ENCODE results near the gene SLC29A2.
A peak's percentile ranks its signal among the peaks of the same experiment; 100 is the strongest.
"Not testable (repeated sequence)": the region's sequence is repeated elsewhere in the genome, so short reads cannot be mapped to it uniquely, and the experiment has no call there.

SLC29A2 gene

GRCh38 chr11:66367561-66368312 is 3.8 kb downstream of the SLC29A2 start:
- DNase-seq (no peak), ATAC-seq (replicated peaks) (no peak)
- Mint-ChIP-seq H3K27me3 (no peaks in the 10 kb centered on the region), H3K36me3 (peaks cover 25 to 37% of the 10 kb centered on the region in 2 donors), H3K27ac (no peak overlapping the region), H3K4me1 (peaks cover 12 to 30% of the 10 kb centered on the region in 2 donors), H3K4me3 (no peak overlapping the region), H3K9me3 (no peaks in the 10 kb centered on the region)

GRCh38 chr11:66366844-66367477 is 4.6 kb downstream of the SLC29A2 start:
- no peak overlapping the region for H3K4me3 Mint-ChIP-seq
- H3K4me1 Mint-ChIP-seq = peaks cover 12 to 30% of the 10 kb centered on the region in 2 donors
- DNase-seq = no peak
- no peak for ATAC-seq (replicated peaks)
- peaks cover 31 to 42% of the 10 kb centered on the region in 2 donors for H3K36me3 Mint-ChIP-seq
- H3K27me3 Mint-ChIP-seq = no peaks in the 10 kb centered on the region
- H3K27ac Mint-ChIP-seq = no peak overlapping the region
- H3K9me3 Mint-ChIP-seq = no peaks in the 10 kb centered on the region

- H3K27me3 Mint-ChIP-seq = no peaks in the 10 kb centered on the region
- peaks cover 12 to 27% of the 10 kb centered on the region in 2 donors for H3K4me1 Mint-ChIP-seq
- peak overlapping the region; percentile 42 for H3K27ac Mint-ChIP-seq
- no peaks in the 10 kb centered on the region for H3K9me3 Mint-ChIP-seq
- H3K36me3 Mint-ChIP-seq = peaks cover 31 to 50% of the 10 kb centered on the region in 2 donors
- ATAC-seq (replicated peaks) = no peak
- H3K4me3 Mint-ChIP-seq = no peak overlapping the region
- no peak for DNase-seq
Observed at GRCh38 chr11:66365711-66366619, 5.6 kb downstream of the SLC29A2 start.

GRCh38 chr11:66365166-66365565 is 6.4 kb downstream of the SLC29A2 start:
- Mint-ChIP-seq H3K27ac (no peak overlapping the region), H3K4me1 (peaks cover 10 to 19% of the 10 kb centered on the region in 2 donors), H3K9me3 (no peaks in the 10 kb centered on the region), H3K27me3 (no peaks in the 10 kb centered on the region), H3K36me3 (peaks cover 27 to 47% of the 10 kb centered on the region in 2 donors), H3K4me3 (no peak overlapping the region)
- DNase-seq (no peak), ATAC-seq (replicated peaks) (no peak)

- Mint-ChIP-seq H3K9me3 (no peaks in the 10 kb centered on the region), H3K27ac (peak overlapping the region; percentile 25), H3K27me3 (no peaks in the 10 kb centered on the region), H3K4me3 (no peak overlapping the region), H3K4me1 (peaks cover 5 to 10% of the 10 kb centered on the region in 2 donors), H3K36me3 (peaks cover 25 to 41% of the 10 kb centered on the region in 2 donors)
- DNase-seq = peak; percentile 45
- peak; percentile 61 to 69 for ATAC-seq (replicated peaks)
Observed at GRCh38 chr11:66363805-66364535, 7.6 kb downstream of the SLC29A2 start.

- H3K4me1 Mint-ChIP-seq = peaks cover 2 to 3% of the 10 kb centered on the region in 2 donors
- peaks cover 20 to 34% of the 10 kb centered on the region in 2 donors for H3K36me3 Mint-ChIP-seq
- no peak for DNase-seq
- H3K4me3 Mint-ChIP-seq = no peak overlapping the region
- no peaks in the 10 kb centered on the region for H3K27me3 Mint-ChIP-seq
- no peaks in the 10 kb centered on the region for H3K9me3 Mint-ChIP-seq
- no peak for ATAC-seq (replicated peaks)
- no peak overlapping the region for H3K27ac Mint-ChIP-seq
Observed at GRCh38 chr11:66363187-66363601, 8.4 kb downstream of the SLC29A2 start.

GRCh38 chr11:66362481-66363147 is 8.9 kb downstream of the SLC29A2 start:
- Mint-ChIP-seq H3K4me1 (peaks cover 0 to 1% of the 10 kb centered on the region in 2 donors), H3K27ac (no peak overlapping the region), H3K27me3 (no peaks in the 10 kb centered on the region), H3K36me3 (peaks cover 18 to 29% of the 10 kb centered on the region in 2 donors), H3K9me3 (no peaks in the 10 kb centered on the region), H3K4me3 (no peak overlapping the region)
- DNase-seq (no peak), ATAC-seq (replicated peaks) (no peak)

- ATAC-seq (replicated peaks) (no peak), DNase-seq (no peak)
- H3K36me3 Mint-ChIP-seq = peaks cover 18 to 28% of the 10 kb centered on the region in 2 donors
- H3K4me1 Mint-ChIP-seq = peaks cover 0 to 1% of the 10 kb centered on the region in 2 donors
- no peaks in the 10 kb centered on the region for H3K27me3 Mint-ChIP-seq
- no peaks in the 10 kb centered on the region for H3K9me3 Mint-ChIP-seq
- H3K27ac Mint-ChIP-seq = peak overlapping the region; percentile 11
- H3K4me3 Mint-ChIP-seq = no peak overlapping the region
Observed at GRCh38 chr11:66361502-66361941, 10.0 kb downstream of the SLC29A2 start.

GRCh38 chr11:66360406-66361073 is 11.0 kb downstream of the SLC29A2 start:
- no peaks in the 10 kb centered on the region for H3K27me3 Mint-ChIP-seq
- DNase-seq = no peak
- H3K9me3 Mint-ChIP-seq = no peaks in the 10 kb centered on the region
- H3K4me3 Mint-ChIP-seq = no peak overlapping the region
- peaks cover 15 to 26% of the 10 kb centered on the region in 2 donors for H3K36me3 Mint-ChIP-seq
- no peak for ATAC-seq (replicated peaks)
- H3K4me1 Mint-ChIP-seq = peaks cover 0 to 1% of the 10 kb centered on the region in 2 donors
- peak overlapping the region; percentile 56 for H3K27ac Mint-ChIP-seq

- no peak for ATAC-seq (replicated peaks)
- peaks cover 11 to 22% of the 10 kb centered on the region in 2 donors for H3K36me3 Mint-ChIP-seq
- no peak overlapping the region for H3K4me3 Mint-ChIP-seq
Observed at GRCh38 chr11:66359662-66360087, 11.9 kb downstream of the SLC29A2 start.

GRCh38 chr11:66350560-66351235 is 20.9 kb downstream of the SLC29A2 start:
- not testable (repeated sequence) for ATAC-seq (replicated peaks); H3K9me3 Mint-ChIP-seq; H3K4me3 Mint-ChIP-seq; H3K27me3 Mint-ChIP-seq; H3K36me3 Mint-ChIP-seq; DNase-seq; H3K27ac Mint-ChIP-seq
- H3K4me1 Mint-ChIP-seq = peaks cover 9 to 14% of the 10 kb centered on the region in 2 donors

More at GRCh38 chr11:66359662-66360087, 11.9 kb downstream of the SLC29A2 start:
- H3K4me1 Mint-ChIP-seq = peaks cover 0 to 1% of the 10 kb centered on the region in 2 donors
- no peak overlapping the region for H3K27ac Mint-ChIP-seq
- H3K27me3 Mint-ChIP-seq = no peaks in the 10 kb centered on the region
- no peaks in the 10 kb centered on the region for H3K9me3 Mint-ChIP-seq
- no peak for DNase-seq

GRCh38 chr11:66349084-66349386 is 22.5 kb downstream of the SLC29A2 start:
- Mint-ChIP-seq H3K27me3 (peaks cover 5 to 7% of the 10 kb centered on the region in 2 donors), H3K4me1 (peaks cover 12 to 27% of the 10 kb centered on the region in 2 donors), H3K4me3 (no peak overlapping the region), H3K36me3 (peaks cover 4 to 6% of the 10 kb centered on the region in 2 donors), H3K27ac (no peak overlapping the region), H3K9me3 (peaks cover 2 to 4% of the 10 kb centered on the region in 2 donors)
- DNase-seq = no peak
- ATAC-seq (replicated peaks) = no peak

Measured in stimulated activated naive B cell treated with anti-CD40 and anti-IgM and Interleukin-4, amounts not matched to agents 10 μg/mL and 1 μg/mL and 100 μg/mL, for 72 hours (primary cell).